Neural progenitor cell (in vitro differentiated cells): ENCODE results near the gene SELENOH.

Experiments
- CTCF ChIP-seq: fragments of 200-600 bp; sonication (generic); IDR thresholded peaks from 2 replicates; pipeline ENCODE4 v1.5.1; 2017; ENCODE audit warnings: antibody characterized with exemption, mild to moderate bottlenecking
- EZH2 ChIP-seq: fragments of 200-600 bp; sonication (generic); IDR thresholded peaks from 2 replicates; pipeline ENCODE4 v1.6.1; 2017; ENCODE audit warnings: antibody characterized with exemption, mild to moderate bottlenecking, moderate library complexity
- EZH2phosphoT487 ChIP-seq: fragments of 200-600 bp; sonication (generic); IDR thresholded peaks from 2 replicates; pipeline ENCODE4 v1.6.1; 2017; ENCODE audit warnings: antibody characterized with exemption

- no peak for TF ChIP-seq CTCF
- TF ChIP-seq EZH2 = no peak
- TF ChIP-seq EZH2phosphoT487 = no peak
These were observed 23.3 kb downstream of the SELENOH start for GRCh38 chr11:57764566-57764965.
